IMR-90 (cell line): ENCODE data around the gene CENPI. TPM values are rescaled to one million over a fixed set of nuclear protein-coding genes. Genes with fewer than 3 reads are reported as not detected.

ENCODE experiments used
- ATAC-seq: fragments of 200-7000 bp; cut with Tn5 transposase; 2 replicates; pipeline ENCODE4 v1.9.1; 2020; ENCODE audit warnings: low read depth, mild to moderate bottlenecking, moderate library complexity
- BruUV-seq: library from RNA; stranded (reverse); fragments of 400-500 nt; replicated peaks from 2 replicates; lab custom pipeline; 2021; lab: Mats Ljungman, UMichigan
- CTCF ChIA-PET: fragments of 300-600 bp; formaldehyde crosslinking; extraction: SDS; loops from one replicate; lab custom pipeline; 2021; ENCODE audit warnings: antibody characterized with exemption; lab: Yijun Ruan, JAX
- POLR2A ChIA-PET: fragments of 300-600 bp; sonication (Branson Sonifier 250); formaldehyde crosslinking; loops from one replicate; lab custom pipeline; 2022; ENCODE audit warnings: antibody characterized with exemption; ENCODE audit not compliant: unreplicated experiment; lab: Charles Lee
- DNase-seq: peaks from one replicate; pipeline ENCODE4 v3.0.0; 2013
- H2AFZ ChIP-seq: replicated peaks from 2 replicates; pipeline ENCODE3; 2013; ENCODE audit warnings: low read length, mild to moderate bottlenecking; ENCODE audit not compliant: poor library complexity
- H2AK5ac ChIP-seq: 2 replicates; pipeline ENCODE4 v1.6.1; 2013; ENCODE audit warnings: low read depth, low read length, inconsistent platforms
- H2AK9ac ChIP-seq: replicated peaks from 2 replicates; pipeline ENCODE3; 2013; ENCODE audit warnings: mild to moderate bottlenecking, low read depth, low read length, moderate library complexity; ENCODE audit not compliant: poor library complexity
- H2BK120ac ChIP-seq: 2 replicates; pipeline ENCODE4 v1.6.1; 2013; ENCODE audit warnings: low read depth, low read length, inconsistent platforms
- H2BK15ac ChIP-seq: 3 replicates; pipeline ENCODE4 v1.6.1; 2013; ENCODE audit warnings: low read depth, low read length, inconsistent platforms
- H2BK20ac ChIP-seq: 2 replicates; pipeline ENCODE4 v1.6.1; 2013; ENCODE audit warnings: low read depth, mild to moderate bottlenecking, inconsistent platforms, low read length, moderate library complexity
- H2BK5ac ChIP-seq: 2 replicates; pipeline ENCODE4 v1.6.1; 2013; ENCODE audit warnings: mild to moderate bottlenecking, low read depth, low read length, inconsistent platforms; ENCODE audit not compliant: poor library complexity, severe bottlenecking
- H3K14ac ChIP-seq: replicated peaks from 2 replicates; pipeline ENCODE4 v1.6.1; 2013; ENCODE audit warnings: low read depth, low read length, inconsistent platforms
- H3K18ac ChIP-seq: 2 replicates; pipeline ENCODE4 v1.6.1; 2013; ENCODE audit warnings: low read depth, low read length, control low read depth
- H3K23ac ChIP-seq: 2 replicates; pipeline ENCODE4 v1.6.1; 2013; ENCODE audit warnings: low read depth, low read length, inconsistent platforms
- H3K27ac ChIP-seq: 2 replicates; pipeline ENCODE4 v1.5.1; 2013; ENCODE audit warnings: mild to moderate bottlenecking, control low read depth, low read length; ENCODE audit not compliant: insufficient read depth
- H3K27me3 ChIP-seq: 2 replicates; pipeline ENCODE4 v1.6.1; 2013; ENCODE audit warnings: low read length; ENCODE audit not compliant: control insufficient read depth, insufficient read depth
- H3K36me3 ChIP-seq: 2 replicates; pipeline ENCODE4 v1.6.1; 2013; ENCODE audit warnings: low read length, mixed read lengths; ENCODE audit not compliant: control insufficient read depth, insufficient read depth
- H3K4ac ChIP-seq: 2 replicates; pipeline ENCODE4 v1.6.1; 2013; ENCODE audit warnings: low read depth, low read length, inconsistent platforms
- H3K4me1 ChIP-seq: 2 replicates; pipeline ENCODE4 v1.6.1; 2013; ENCODE audit warnings: low read length, mixed read lengths; ENCODE audit not compliant: control insufficient read depth, insufficient read depth
- H3K4me2 ChIP-seq: 2 replicates; pipeline ENCODE4 v1.6.1; 2013; ENCODE audit warnings: low read depth, mild to moderate bottlenecking, control low read depth, low read length, moderate library complexity
- H3K4me3 ChIP-seq: 2 replicates; pipeline ENCODE4 v1.5.1; 2013; ENCODE audit warnings: low read depth, mild to moderate bottlenecking, control low read depth, low read length, moderate library complexity; ENCODE audit not compliant: insufficient read depth
- H3K56ac ChIP-seq: 2 replicates; pipeline ENCODE4 v1.6.1; 2013; ENCODE audit warnings: low read length, inconsistent platforms; ENCODE audit not compliant: insufficient read depth; ENCODE audit errors: extremely low read depth
- H3K79me1 ChIP-seq, 2 experiments: 2 replicates each; pipeline ENCODE4 v1.6.1; 2013; ENCODE audit warnings: low read length in 2 of 2, inconsistent platforms in 1 of 2, low read depth in 1 of 2
- H3K9ac ChIP-seq: 2 replicates; pipeline ENCODE4 v1.6.1; 2013; ENCODE audit warnings: low read depth, low read length, control low read depth
- H3K9me1 ChIP-seq: 2 replicates; pipeline ENCODE4 v1.6.1; 2013; ENCODE audit warnings: low read length, inconsistent platforms; ENCODE audit not compliant: insufficient read depth
- H3K9me3 ChIP-seq: 2 replicates; pipeline ENCODE4 v1.6.1; 2013; ENCODE audit warnings: low read length; ENCODE audit not compliant: control insufficient read depth, insufficient read depth
- H4K20me1 ChIP-seq: 2 replicates; pipeline ENCODE4 v1.6.1; 2013; ENCODE audit warnings: low read length, inconsistent platforms; ENCODE audit not compliant: insufficient read depth
- H4K5ac ChIP-seq: 2 replicates; pipeline ENCODE4 v1.6.1; 2013; ENCODE audit warnings: mild to moderate bottlenecking, low read depth, low read length, control low read depth
- H4K8ac ChIP-seq, 2 experiments: 2 replicates each; pipeline ENCODE4 v1.6.1; 2013; ENCODE audit warnings: low read depth in 2 of 2, low read length in 2 of 2, control low read depth in 1 of 2, inconsistent platforms in 1 of 2
- H4K91ac ChIP-seq: 2 replicates; pipeline ENCODE4 v1.6.1; 2013; ENCODE audit warnings: low read depth, low read length, inconsistent platforms; ENCODE audit not compliant: insufficient read depth
- MAFK ChIP-seq: IDR thresholded peaks from 2 replicates; pipeline ENCODE4 v1.6.1; 2012; ENCODE audit warnings: low read depth, low read length, improper control_type of control experiment
- POLR2A ChIP-seq: IDR thresholded peaks from 2 replicates; pipeline ENCODE4 v1.6.1; 2012; ENCODE audit warnings: mild to moderate bottlenecking, low read depth, low read length
- WGBS, 2 experiments: methylation state at CpG; one replicate each; pipeline versions ENCODE4 v1.1.5 to v1.1.7; 2013; ENCODE audit warnings: missing lambda C conversion rate in 2 of 2; ENCODE audit not compliant: insufficient read length in 1 of 2; ENCODE audit errors: extremely low coverage in 2 of 2; 5-methylcytosine and 5-hydroxymethylcytosine counted together
- dilution Hi-C: fragments of 300-500 bp; cut with HindIII; formaldehyde crosslinking; loops from one replicate; pipeline ENCODE4 v1.14.3; 2018; ENCODE audit warnings: low sequenced_read_pairs; ENCODE audit not compliant: unreplicated experiment
- in situ Hi-C: fragments of 300-500 bp; cut with MboI; formaldehyde crosslinking; loops from 3 replicates; pipeline ENCODE4 v1.14.3; 2019; ENCODE audit warnings: low sequenced_read_pairs, inconsistent platforms, mixed read lengths
- intact Hi-C: fragments of 100-400 bp; cut with micrococcal nuclease; formaldehyde crosslinking; loops from 2 replicates; pipeline ENCODE4 v1.10.0; 2022
- polyA plus RNA-seq, 3 experiments: library from polyadenylated mRNA; depleted of rRNA; stranded (reverse); fragments of >200 nt; gene quantifications; 2 replicates each; pipeline ENCODE4 v1.2.3, GENCODE V29; 2012; ENCODE audit warnings: low replicate concordance in 1 of 3
- total RNA-seq: library from RNA; depleted of rRNA; stranded (reverse); fragments of >200 nt; gene quantifications from 2 replicates; pipeline ENCODE4 v1.2.3, GENCODE V29; 2012

The CENPI gene
- total and polyA plus RNA-seq, 2 of the 4 experiments (the other 2 are of a cell fraction), result 5.5 to 24.2 TPM

DNA sequence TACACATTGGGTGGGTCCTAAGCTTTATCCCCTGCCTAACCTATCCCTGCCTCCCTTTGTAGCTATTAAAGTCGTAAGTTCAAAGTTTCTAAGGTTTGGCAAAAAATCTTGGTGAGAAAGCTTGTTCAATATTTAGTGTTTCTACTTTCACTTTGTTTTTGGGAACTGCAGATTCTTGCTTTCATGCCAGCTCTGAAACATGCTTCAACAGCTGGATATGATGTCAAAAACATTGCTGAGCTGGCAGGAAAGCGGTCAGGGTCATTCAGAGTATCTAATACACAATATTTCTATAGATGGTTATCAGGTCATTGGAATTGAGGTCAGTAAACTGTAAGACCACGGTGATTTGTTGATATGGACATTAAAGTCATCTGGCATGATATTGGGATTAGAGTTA, 19.7 kb downstream of the CENPI start:
- Histone ChIP-seq H3K9ac (no peak overlapping the region), H3K9me3 (no peaks in the 10 kb centered on the region), H3K9me1 (no peaks in the 10 kb centered on the region), H2BK15ac (no peak overlapping the region), H3K27ac (peak overlapping the region; percentile 44; the same call in 1 of the 2 replicates), H3K14ac (no peak overlapping the region), H3K56ac (no peak overlapping the region), H3K4ac (no peak overlapping the region), H2BK5ac (no peak overlapping the region), H4K20me1 (no peaks in the 10 kb centered on the region), H2BK20ac (no peak overlapping the region), H3K79me1 (peaks cover 0 to 7% of the 10 kb centered on the region in 2 experiments; a peak in 2 of 4 replicates), H4K5ac (no peak overlapping the region), H3K18ac (no peak overlapping the region), H4K8ac (no peak overlapping the region), H3K27me3 (no peaks in the 10 kb centered on the region), H2AK5ac (no peak overlapping the region), H3K4me1 (no peaks in the 10 kb centered on the region), H3K4me2 (peak overlapping the region; percentile 70), H2AFZ (no peak overlapping the region), H3K36me3 (no peaks in the 10 kb centered on the region), H4K91ac (no peak overlapping the region), H2AK9ac (no peak overlapping the region), H3K23ac (no peak overlapping the region), H2BK120ac (no peak overlapping the region), H3K4me3 (no peak overlapping the region)
- CTCF ChIA-PET, result no interaction called here
- ATAC-seq, result no peak
- DNase-seq, result peak; percentile 35
- in situ Hi-C loops (no loop called here), dilution Hi-C loops (no loop called here), intact Hi-C loops (no loop called here)
- TF ChIP-seq MAFK, result peak; percentile 50
- no peak for TF ChIP-seq POLR2A
- 75% methylated on average over 1 of the region's 3 CpGs; no CpG with 5 or more reads in 1 of the 2 experiments for WGBS, 2 experiments
- BruUV-seq, result no TSS peak
- POLR2A ChIA-PET, result no interaction called here
